ENCODE measurements around the gene TMSB4X.
"Not testable (repeated sequence)": the region's sequence is repeated elsewhere in the genome, so short reads cannot be mapped to it uniquely, and the experiment has no call there.

TMSB4X gene

DNA sequence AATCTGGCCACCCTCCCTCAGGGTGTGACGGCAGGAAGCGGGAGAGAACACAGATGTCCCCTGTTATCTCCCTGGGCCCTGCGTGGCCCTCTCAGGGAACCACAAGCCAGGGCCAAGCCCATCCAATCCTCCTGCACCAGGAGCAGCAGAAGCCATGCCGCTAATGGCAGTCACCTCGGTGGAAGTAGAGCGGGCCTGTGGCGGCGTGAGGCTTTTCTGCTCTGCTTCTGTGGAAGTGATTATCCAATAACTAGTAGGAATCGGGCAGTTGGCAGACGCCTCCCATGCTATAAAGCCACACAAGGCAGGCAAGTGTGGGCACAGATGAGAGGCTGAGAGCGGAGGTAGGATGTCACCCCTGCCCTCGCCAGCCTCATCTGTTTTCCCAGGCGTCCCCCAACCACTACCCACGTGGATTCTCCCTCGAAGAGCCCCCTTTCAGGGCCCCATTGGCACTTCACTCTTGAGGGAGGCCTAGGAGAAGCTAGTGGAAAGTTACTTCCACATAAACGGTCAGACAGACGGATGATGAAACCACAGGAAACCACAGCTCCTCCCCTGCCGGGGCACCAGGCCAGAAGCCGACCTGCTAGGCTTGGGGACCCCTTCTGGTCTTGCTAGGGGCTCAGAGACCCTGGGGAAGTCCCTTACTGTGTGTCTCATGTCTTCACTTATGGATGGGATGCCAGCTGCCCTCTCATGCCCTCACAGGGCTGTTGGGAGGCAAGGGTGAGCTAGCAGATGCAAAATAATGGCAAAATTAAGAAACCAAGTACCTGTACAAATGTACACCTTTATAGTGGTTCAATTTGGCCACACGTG is 18.8 kb upstream of the TMSB4X start:
- DNase-seq (ENCODE audit: low spot score) = peak; percentile 54

DNA sequence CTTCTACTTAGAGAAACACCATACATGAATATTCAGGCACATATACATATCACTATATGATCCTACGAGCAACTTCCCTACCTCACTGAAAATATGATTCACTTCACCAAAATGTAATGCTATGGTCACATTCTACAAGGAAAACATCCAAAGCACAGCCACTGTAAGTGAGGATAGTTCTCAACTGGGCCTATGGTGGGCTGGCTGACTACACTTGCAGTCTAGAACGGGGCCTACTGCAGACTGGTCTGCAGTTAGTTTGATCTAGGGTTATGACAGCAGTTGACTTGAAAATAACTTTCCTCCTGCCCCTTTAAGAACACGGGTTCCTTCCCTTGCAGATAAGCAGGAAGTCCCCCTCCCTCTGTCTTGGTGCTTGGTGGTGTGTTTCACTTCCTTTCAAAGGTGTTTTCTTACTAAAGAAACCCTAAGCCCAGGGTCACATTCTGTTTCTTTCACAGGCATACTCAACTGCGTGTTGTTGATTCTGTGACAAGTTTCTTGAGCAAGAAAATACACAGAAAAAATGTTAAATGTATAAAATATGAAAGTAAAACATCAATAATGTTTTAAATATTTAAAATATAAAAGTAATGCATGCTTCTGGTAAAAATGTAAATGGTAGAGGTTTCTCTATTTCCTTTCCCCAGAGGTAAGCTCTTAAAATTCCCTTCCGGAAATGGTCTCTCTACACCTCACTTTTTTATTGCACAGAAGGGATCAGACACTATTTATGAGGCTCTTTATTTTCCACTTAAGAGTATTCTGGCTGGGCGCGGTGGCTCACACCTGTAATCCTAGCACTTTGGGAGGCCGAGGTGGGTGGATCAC is 18.0 kb upstream of the TMSB4X start:
- peak; percentile 43 for DNase-seq (ENCODE audit: low spot score)

DNA sequence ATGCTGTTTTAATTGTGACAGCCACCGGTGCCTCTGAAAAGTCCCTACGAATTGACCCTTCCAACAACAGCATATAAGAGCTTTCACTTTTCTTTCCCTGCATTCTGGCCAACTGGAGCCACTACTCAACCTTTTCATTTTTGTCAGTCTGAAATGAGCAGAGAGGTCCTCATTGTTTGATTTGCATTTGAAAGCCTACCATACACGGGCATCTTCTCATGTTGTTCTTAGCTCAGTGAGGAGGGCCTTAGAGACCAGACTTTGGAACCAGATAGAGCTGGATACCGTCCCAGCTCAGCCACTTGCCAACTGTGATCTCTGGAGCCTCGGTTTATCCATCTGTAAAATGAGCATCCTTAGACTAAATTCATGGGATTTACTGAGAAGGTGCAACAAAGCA is 16.9 kb upstream of the TMSB4X start:
- no peak for DNase-seq (ENCODE audit: low spot score)

DNA sequence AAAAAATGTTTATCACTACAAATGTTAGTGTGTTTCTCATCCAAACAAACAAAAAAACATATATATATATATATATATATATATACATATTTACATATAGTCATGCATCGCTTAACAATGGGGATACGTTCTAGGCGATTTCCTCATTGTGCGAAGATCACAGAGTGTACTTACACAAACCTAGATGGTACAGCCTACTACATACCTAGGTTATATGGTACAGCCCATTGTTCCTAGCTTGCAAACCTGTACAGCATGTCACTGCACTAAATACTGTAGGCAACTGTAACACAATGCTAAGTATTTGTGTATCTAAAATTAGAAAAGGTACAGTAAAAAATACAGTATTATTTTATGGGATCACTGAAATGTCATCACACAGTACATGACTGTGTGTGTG is 16.4 kb upstream of the TMSB4X start:
- DNase-seq (ENCODE audit: low spot score) = no peak

DNA sequence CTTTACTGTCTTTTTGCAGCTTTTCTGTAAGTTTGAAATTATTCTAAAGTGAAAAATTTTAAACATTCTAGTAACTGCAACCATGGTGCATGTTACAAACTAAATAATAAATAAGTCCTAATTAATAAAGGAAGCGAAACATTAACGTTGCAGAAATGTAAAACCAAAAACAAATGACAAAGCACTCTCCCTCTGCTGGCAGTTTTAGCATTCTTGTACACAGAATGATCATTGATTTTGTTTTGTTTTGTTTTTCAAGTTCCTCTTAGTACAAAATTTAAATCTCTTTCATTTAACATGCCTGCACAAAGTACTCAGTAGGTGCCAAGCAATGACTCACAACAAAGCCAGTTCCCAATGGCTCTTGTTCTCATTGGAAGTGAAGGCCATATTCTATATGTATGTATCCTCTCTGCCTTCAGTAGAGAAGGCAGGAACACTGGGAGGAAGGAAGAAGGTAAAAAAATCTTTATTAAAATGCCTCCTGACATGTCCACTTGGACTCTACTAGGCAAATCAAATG is 13.7 kb upstream of the TMSB4X start:
- no peak for DNase-seq (ENCODE audit: low spot score)

DNA sequence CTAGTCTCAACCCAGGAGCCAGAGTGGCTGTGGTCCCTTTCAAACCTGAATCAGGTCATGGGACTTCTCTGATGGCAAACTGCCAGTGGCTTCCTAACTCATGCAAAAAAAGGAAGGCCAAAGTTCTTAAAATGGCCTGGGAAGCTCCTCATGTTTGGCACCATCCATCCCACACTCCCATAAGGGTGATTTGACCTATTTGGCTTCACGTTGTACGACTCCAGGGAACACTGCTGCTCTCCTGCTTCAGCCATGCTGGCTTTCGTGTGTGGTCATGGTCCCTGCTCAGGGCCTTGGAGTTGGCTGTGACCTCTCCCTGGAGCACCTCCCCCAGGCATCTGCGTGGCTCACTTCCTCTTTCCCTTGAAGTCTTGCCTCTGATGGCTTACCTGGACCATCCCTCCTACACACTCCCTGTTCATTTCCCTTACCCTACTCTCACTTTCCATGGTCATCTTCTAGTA is 12.8 kb upstream of the TMSB4X start:
- no peak for DNase-seq (ENCODE audit: low spot score)

DNA sequence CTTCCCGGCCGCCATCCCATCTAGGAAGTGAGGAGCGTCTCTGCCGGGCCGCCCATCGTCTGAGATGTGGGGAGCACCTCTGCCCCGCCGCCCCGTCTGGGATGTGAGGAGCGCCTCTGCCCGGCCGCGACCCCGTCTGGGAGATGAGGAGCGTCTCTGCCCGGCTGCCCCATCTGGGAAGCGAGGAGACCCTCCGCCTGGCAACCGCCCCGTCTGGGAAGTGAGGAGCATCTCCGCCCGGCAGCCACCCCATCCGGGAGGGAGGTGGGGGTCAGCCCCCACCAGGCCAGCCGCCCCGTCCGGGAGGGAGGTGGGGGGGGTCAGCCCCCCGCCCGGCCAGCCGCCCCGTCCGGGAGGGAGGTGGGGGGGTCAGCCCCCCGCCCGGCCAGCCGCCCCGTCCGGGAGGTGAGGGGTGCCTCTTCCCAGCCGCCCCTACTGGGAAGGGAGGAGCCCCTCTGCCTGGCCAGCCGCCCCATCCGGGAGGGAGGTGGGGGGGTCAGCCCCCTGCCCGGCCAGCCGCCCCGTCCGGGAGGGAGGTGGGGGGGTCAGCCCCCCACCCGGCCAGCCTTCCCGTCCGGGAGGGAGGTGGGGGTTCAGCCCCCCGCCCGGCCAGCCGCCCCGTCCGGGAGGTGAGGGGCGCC is 11.6 kb upstream of the TMSB4X start:
- not testable (repeated sequence) for DNase-seq (ENCODE audit: low spot score)

DNA sequence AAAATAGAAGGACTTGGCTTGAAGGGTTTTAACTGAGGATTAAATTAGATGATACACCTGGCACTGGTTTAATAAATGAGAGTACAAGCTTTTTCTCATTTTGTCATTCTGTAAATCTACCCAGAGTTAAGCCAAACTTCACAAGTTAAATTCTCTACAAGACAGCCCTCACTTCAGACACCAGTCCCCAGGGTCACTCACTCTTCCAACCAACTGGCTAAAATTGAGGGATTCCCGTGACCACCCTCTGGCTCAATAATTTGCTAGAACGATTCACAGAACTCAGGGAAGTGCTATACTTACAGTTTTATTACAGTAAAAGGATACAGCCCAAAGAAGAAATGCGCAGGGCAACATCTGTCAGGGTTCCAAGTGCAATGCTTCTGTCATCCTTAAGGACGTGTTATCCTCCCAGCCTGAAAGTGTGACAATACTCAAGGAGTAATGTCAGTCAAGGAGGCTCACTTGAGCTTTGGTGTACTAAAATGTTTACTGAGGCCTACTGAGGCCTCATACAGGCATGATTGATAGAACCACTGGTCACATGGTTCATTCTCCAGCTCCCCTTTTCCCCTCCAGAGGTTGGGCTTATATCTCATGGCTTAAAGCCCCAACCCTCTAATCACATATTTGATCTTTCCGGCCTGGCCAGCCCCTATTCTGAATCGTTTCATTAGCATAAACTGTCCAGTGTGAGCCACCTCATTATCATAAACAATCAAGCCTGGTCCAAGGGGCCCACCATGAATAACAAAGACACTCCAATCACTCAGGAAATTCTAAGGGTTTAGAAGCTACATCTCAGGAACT is 9.6 kb upstream of the TMSB4X start:
- DNase-seq (ENCODE audit: low spot score) = no peak

DNA sequence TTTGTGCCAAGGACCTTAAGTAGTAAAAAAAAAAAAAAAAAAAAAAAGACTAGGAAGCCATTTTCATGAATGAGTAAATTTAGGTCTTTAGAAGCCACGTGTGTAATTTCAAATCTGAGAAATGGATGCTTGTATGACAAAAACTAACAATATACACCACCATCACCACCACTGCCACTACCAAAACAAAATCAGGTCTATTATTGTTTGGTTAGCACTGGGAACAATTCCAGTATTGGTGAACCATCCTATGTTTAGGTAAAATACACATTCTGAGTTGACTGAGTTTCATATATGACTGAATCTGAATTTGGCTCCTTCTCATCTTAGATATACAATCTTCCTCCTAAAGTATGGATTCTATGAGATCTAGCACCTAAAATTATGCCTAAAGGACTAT is 8.8 kb upstream of the TMSB4X start:
- no peak for DNase-seq (ENCODE audit: low spot score)

DNA sequence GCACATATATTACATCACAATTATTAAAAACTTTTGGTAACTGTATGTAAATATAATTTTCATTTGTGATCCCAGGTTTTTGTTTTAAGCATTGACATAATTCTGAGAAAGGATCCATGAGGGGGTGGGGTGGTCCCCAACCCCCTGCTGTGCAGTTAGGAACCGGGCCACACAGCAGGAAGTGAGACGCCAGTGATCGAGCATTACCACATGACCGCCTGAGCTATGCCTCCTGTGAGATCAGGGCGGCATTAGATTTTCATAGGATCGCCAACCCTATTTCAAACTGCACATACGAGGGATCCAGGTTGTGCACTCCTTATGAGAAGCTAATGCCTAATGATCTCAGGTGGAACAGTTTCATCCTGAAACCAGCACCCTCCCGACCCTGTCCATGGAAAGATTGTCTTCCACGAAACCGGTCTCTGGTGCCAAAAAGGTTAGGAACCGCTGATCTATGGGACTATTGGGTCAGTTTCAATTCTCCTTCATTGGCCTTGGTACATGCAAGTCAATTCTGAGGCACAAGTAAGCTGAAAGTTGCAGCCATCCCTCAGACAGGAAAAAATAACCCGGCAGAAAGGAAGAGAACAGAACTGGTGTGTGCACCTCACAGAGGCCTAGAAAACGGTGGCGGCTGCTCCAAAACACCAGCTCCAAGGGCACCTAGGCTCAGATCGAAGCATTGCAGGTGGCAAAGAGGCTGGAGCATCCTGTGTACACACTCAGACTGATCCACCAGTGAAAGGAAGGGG is 7.0 kb upstream of the TMSB4X start:
- DNase-seq (ENCODE audit: low spot score) = no peak

DNA sequence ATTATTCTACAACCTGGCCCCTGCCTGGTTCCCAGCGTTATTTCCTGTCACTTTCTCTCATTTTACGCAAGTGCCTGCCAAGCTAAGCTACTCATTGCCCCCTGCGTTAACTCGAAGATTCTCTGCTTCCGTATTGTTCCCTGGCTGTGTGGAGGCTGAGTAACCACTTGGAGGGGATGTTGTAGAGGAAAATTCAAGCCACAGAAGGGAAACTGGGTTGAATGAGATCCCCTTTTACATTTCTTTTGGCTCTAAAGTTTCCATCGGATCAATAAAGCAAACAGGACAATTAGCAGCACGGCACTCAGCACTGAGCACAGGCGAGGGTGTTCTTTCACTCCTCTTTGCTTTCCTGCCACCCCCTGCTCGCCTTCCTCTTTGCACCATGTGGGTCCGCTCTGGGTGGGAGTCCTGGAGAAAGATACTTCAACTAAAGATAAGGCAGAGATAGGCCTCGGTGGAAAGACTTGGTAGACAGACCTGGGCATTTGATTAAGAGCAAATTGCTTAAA is 4.2 kb upstream of the TMSB4X start:
- DNase-seq (ENCODE audit: low spot score) = no peak

DNA sequence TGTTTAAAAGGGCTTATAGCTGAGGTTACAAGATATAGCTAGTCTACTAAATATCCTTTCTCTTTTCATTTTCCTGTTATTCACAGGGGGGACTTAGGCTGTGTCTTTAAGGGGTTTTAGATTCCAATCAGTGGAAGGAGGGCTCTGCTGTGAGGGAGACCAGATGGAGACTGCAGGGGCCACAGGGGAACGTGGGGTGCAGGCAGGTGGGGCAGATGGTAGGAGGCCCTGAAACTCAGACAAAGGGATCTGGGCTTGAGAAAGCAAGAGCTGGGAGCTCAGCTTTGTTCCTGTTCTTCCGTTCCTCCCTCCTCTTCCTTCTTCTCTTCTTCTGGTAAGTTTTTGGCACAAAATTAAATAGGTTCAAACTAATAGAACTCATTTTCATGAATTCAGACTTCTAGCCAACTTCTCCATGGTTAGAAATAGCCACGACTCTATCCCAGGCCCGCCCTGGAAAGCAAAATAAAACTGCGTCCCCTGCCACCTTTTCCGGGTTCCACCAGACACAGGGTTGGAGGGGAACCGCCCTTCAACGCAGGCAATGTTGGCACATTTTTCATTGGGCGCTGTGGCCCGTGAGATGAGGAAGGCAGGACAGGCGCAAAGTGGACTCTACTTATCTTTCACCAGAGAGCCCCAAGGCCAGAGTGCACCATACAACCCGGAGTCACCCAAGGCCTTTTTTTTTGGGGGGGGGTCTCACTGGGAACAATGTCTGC is 3.5 kb upstream of the TMSB4X start:
- DNase-seq (ENCODE audit: low spot score) = no peak

DNA sequence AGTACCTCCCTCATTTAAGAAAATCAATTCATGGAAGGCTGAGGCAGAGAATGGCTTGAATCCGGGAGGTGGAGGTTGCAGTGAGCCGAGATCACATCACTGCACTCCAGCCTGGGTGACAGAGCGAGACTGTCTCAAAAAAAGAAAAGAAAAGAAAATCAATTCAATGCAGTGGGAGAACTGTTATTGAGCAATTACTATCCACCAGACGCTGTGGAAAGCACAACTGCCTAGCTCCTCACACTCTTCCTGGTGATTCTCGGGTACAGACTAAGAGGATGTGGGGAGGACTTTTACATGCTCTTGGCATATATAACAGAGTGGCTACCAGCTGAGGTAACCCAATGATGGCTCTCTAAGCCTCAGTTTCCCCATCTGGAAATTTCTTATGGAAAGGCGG is 2.7 kb upstream of the TMSB4X start:
- no peak for DNase-seq (ENCODE audit: low spot score)

DNA sequence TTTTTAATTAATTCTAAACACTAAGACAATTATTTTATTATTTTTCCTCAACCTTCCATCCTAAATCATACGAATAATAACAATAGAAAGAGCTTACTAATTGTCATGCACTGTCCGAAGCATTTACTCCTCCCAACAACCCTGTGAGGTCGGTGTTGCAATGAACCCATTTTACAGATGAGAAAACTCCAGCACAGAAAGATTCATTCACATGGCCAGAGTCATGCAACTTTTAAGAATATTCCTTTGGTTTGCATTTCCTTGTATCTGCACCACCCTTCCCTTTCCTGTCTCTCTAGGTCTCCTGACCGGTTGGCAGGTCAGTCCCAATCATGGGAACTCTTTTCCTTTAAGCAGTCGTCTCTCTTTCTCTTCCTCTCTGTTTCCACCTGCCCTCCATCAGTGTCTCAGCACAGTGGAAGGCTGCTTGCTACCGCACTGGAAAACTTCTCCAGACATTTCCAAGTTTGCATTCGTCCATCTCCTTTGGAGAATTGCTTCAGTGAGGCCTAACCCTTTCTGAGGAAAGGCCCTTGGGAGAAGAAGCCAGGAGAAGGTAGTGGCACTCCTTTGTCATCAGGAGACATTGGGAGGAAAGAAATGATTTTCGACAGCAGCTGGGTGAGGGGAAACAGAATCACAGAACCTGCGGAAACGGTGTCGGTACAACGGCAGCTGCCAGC is 1.9 kb upstream of the TMSB4X start:
- DNase-seq (ENCODE audit: low spot score) = no peak

DNA sequence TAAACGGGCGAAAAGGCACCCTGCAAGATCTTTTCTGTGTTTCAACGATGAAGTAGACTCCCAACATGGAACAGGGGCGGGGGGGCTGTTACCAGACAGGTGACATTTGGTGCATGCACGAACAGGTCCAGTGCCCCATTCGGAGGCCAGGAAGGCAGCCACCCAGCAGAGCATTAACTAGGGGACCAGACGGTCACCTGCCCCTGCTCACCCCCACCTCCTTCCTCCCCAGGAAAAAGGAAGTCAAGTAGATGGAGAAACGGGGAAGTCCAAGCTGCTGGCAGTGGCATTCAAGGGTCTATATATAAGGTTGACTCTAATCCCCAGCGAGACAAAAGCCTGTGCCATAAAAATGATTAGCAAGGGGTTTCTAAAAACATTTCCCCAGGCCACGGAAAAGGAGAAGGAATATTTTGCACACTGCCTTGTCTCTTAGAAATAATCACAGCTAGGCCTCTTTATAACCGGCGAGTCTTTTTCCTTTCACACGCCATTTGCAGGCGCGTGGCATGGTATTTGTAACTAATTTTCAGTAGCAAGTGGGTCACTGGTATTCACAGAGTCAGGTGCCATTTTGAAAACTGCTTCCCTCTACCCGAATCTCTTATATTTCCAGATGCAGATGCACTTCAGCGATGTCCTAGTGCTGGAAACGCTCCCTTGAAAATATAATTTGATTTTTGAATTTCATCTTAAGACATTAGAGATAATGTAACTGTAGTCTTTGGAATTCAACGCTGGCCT is 1.2 kb upstream of the TMSB4X start:
- DNase-seq (ENCODE audit: low spot score) = no peak

DNA sequence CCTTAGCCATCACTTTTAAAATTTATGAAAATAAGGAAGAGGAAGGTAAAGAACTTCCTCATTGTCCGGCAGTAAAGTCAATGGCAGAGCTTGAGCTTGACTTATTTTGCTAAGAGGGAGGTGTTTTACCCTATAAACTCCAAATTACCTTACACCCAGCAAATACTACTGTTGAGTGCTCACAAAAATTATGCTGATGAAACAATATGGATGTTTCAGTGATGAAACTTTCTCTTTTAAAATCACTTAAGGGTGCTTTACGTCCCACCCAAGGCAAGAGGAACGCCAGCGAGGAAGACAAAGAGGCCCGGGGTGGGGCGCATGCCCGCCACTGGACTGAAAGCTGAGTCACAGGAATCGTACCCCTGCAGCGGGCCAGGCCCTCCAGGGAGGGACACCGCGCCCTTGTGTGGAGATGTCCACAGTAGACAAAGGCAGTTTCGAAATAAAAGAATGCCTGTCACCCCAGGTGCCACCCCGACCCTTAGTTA is 560 bp upstream of the TMSB4X start:
- peak; percentile 31 for DNase-seq (ENCODE audit: low spot score)

DNA sequence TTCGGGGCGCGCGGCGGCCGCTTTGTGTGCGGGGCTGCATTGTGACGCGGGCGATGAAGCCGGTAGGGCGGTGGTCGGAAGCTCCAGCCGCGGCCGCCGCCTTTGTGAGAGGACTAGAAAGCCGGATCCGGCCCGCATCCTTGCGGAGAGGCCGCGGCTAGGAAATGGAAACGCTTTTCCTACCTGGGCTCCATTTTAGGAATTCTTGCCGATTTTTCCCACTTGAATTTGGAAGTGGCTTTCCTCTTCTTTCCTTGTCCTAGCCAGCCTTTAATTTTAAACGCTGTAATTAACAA is 708 bp downstream of the TMSB4X start:
- no peak for DNase-seq (ENCODE audit: low spot score)

DNA sequence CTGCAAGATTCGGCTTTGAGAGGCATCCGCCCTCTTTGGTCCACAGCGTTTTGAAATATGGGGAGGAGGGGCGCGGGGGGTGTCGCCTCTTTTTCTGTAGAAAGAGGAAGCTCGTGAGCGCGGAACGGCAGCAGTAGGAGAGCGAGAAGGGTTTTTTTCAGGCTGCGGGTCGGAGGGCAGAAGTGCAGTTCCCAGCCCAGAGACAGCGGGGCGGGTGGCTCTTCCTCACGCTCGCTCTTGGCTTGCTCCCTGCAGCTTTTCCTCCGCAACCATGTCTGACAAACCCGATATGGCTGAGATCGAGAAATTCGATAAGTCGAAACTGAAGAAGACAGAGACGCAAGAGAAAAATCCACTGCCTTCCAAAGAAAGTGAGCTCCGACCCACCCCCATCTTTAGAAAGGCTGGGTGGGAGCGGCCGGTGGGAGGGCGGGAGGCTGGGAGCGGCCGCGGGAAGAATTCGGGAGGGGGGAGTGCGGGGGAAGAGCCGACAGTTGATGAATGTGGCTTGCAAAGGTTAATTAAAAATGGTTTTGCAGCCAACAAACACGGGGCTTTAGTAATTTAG is 1.2 kb downstream of the TMSB4X start:
- no peak for DNase-seq (ENCODE audit: low spot score)

All from hematopoietic multipotent progenitor cell treated with erythropoietin and hydrocortisone succinate and interleukin-3 and kit ligand, for 15 days (in vitro differentiated cells).